NCI-H82 treated with DMSO at 0.1 percent for 48 hours (cell line): Measurements from ENCODE around the gene PRPF40A.
A peak's percentile ranks its signal among the peaks of the same experiment; 100 is the strongest.
"Not testable (repeated sequence)": the region's sequence is repeated elsewhere in the genome, so short reads cannot be mapped to it uniquely, and the experiment has no call there.

Experiments used
- DNase-seq: peaks from one replicate; lab custom pipeline; 2025; ENCODE audit not compliant: unreplicated experiment; lab: John Stamatoyannopoulos, UW

The PRPF40A gene

DNA sequence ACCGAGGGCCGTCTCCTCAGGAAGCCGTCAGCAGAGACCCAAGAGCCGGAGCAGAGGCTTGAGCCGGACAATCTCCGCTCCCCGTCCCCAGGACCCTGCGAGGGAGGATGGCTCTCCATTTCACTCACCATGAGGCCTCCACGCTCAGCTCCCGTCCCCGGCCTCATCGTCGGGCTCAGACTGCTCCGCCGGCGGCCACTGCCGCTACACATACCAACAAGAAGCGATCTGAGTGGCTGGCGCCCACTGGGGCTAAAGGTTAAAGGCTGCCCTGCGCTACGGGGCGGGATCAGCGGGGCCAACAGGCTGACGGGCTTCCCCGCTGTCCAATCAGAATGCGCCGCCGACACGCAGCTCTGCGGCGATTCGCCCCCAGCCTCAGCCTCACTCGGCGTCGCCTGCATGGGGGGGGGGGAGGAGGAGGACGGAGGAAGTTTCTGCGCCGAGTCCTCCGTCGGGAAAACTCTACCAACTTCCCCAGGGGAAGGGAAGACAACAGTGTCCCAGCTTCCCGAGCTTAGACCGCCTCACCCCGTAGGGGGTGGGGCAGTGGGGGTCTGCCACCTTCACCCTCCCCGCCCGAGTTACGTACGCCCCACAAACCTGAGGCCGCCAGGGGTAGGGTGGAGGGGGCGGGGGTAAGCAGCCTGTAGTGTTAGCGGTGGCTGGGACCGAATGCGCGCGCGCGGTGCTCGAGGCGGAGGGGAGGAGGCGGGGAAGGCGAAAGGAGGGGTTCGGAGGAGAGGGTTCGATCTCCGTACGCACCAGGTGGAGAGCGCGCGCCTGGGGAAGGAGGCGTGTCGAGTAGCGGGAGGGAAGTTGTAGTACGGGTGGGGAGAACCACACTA is at the start of gene PRPF40A:
Gene PRPF40A (minus strand): TSS at position 234 of the 848 bp plus-strand sequence. CDS start 22 bp downstream, at position 212.
- peak; percentile 95 for DNase-seq

DNA sequence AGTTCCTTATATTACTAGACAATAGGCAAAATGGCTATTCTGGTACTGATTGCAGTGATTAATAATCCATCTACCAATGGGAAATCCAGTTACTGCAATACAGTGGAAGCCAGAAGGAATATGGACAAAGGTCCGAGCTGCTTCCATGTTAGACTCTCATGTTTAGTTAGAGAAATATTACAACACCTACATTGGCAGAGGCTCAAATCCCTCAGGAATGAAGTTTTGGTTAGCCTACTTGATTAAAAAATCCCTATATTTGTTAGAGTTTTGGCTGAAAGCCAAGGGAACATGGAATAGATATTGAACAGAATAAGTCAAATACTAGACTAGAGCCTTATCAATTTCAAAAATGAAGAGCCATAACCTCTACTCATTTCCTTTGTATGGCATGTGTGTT is 49.7 kb upstream of the PRPF40A start:
- DNase-seq = no peak

DNA sequence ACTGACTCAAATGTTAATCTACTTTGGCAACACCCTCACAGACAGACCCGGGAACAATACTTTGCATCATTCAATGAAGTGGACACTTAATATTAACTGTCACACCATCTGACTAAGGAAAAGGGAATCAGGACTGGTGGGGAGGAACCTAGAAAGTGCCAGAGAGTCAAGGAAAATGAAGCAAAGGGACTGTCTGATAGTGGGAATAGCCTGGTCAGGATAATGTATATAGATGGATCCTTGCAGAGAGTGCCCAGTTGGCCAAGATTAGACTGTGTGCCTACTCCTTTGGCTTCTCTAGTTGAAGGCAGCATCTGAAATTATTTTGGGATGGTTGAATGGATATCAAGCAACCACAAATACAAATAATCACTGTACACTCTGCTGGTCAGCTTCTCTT is 46.4 kb upstream of the PRPF40A start:
- no peak for DNase-seq

DNA sequence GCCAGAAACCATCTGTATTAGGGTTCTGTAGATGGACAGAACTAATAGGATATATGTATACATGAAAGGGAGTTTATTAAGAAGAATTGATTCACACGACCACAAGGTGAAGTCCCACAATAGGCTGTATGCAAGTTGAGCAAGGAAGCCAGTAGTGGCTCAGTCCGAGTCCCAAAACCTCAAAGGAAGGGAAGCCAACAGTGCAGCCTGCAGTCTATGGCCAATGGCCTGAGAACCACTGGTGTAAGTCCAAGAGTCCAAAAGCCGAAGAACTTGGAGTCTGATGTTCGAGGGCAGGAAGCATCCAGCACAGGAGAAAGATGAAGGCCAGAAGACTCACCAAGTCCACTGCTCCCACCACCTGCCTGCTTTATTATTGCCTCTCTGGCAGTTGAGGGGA is 45.9 kb upstream of the PRPF40A start:
- not testable (repeated sequence) for DNase-seq

DNA sequence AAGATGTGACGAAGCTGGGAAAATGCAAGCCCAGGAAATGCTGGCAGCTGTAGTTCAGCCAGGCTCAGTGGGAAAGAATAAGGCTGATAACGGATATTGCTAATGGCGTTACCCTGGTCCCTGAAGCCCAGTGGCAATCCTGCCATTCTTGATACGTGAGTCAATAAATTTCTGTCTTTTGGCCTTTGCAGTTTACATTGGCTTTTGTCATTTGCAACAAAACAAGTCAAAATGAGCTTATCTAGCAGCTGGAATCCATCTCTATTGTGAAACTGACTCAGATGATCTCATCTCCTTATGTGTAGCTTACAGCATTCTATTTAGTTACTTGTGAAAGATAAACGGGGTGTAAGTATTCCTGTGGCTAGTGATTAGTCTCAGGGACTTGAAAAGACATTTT is 44.9 kb upstream of the PRPF40A start:
- no peak for DNase-seq

DNA sequence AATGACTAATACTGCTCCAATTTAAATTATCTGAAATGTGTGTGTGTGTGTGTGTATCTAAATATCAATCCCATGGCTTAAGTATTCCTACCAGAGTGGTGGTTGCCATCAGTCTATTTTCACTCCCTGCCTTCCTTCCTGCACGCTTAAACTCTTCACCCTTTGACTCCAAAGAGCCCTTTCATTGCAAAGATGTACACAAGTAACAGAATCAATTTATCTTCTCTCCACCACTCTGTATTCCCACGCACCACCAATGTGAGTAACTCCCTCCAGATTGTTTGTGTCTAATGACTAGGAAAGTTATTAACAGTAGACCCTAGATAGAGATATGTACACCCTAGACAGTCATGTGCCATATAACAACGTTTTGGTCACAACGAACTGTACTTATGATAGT is 44.0 kb upstream of the PRPF40A start:
- DNase-seq = no peak

DNA sequence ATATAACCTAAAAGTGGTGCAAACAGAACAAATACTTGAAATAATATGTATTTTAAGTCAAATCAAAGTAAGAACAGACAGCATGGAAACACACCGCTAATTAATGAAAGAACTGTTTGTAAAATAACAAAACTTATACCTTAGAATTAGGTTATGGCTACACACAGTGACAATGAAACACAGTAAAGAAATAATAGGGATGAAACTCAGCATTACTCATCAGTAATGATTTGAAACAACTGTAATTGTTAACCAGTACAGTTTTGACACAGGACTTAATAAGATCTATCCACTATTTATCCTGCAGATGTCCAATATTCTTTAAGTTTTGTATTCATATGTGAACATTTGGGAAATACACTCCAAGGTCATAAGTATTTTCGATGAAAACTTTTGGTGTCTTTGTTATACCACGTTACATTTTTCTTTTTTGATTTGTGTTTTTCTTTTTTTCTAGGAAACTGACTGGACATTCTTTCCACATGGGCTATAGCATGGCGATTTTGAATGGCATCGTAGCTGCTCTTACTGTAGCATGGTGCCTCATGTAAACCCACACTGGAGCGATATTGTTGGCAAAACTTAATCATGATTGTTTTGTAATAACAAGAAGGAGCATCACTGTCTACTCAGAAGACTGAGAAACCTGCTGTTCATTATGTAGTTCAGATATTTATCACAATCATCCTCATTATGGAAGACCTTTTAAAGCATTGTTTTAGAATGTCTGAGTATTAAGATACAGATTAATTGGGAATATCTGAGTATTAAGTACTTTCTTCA is 42.2 kb upstream of the PRPF40A start:
- DNase-seq = no peak

DNA sequence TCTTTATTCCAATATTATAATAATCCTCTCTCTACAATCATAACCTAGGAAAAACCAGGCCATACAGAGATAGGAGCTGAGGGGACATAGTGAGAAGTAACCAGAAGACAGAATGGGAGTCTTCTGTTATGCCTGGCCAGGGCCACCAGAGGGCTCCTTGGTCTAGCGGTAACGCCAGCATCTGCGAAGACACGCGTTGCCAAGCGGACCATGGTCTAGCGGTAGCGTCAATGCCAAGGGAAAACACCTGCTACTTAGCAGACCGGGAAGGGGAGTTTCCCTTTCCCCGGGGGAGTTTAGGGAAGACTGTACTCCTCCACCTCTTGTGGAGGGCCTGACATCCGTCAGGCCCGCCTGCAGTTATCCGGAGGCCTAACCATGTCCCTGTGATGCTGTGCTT is 37.8 kb upstream of the PRPF40A start:
- no peak for DNase-seq

DNA sequence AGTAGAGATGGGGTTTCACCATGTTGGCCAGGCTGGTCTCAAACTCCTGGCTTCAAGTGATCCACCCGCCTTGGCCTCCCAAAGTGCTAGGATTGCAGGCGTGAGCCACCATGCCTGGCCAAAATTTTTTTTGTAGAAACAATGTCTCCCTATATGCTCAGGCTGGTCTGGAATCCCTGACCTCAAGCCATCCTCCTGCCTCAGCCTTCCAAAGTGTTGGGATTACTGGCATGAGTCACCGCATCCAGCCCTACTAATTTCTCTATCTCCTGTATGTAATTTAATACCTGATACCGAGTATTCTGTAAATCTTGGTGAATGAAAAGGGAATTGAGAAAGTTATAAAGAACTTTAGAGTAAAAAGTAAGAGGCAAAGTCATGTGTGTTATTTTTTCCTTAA is 30.5 kb upstream of the PRPF40A start:
- not testable (repeated sequence) for DNase-seq

DNA sequence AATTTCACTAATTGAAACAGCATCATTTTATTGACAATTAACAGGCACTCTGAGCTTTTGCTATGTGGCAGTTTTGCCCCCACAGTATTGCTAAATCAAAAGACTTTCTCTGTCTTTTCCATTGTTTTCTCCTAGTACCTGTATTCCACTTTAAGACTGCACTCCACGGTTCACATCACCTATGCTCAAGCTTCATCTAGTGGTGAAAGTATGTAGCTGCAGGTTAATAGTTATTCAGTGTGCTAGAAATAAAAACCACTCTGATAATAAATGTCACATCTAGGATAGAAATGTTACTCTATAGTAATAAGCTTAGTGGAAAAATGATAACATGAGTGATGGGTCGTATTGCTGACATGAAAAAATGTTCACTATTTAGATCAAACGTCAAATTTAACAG is 25.7 kb upstream of the PRPF40A start:
- DNase-seq = peak; percentile 11

DNA sequence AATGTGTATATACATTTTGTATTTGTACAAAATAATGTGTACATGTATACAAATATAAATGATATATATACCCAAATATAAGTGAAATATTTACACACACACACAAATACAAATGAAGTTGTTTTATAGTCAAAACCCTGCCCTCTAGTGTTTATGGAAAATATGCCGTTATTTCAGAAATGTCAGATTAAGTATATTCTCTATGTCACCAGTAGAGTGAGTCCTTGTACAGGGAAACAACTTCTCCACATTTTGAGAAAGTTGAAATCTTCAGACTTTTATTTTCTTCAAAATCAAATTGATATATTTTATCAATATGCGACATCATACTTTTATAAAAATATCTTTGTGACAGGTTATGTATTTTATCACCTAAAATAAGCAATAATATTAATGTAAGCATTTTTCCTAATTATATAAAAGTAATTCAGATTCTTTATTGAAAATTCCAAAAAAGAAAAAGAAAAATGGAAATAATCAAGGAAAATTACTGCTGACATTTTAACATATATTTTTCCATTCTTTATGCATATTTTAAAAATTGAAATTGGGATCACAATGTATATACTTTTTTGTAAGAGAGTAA is 23.6 kb upstream of the PRPF40A start:
- DNase-seq = no peak

DNA sequence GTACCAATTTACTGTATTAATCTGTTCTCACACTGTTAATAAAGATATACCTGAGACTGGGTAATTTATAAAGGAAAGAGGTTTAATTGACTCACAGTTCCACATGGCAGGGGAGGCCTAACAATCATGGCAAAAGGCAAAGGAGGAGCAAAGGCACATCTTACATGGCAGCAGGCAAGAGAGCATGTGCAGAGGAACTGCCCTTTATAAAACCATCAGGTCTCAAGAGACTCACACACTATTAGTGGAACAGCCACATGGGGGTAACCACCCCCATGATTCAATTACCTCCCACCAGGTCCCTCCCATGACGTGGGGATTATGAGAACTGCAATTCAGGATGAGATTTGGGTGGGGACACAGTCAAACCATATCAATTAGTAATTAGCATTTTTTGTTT is 22.4 kb upstream of the PRPF40A start:
- not testable (repeated sequence) for DNase-seq

DNA sequence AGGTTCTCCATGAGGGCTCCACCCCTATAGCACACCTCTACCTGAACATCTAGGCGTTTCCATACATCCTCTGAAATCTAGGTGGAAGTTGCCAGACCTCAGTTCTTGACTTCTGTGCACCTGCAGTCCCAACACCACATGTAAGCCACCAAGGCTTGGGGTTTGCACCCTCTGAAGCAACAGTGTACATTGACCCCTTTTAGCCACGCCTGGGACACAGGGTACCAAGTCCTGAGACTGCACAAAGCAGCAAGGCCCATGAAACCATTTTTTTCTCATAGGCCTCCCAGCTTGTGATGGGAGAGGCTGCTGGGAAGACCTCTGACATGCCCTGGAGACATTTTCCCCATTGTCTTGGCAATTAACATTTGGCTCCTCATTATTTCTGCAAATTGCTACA is 21.2 kb upstream of the PRPF40A start:
- no peak for DNase-seq

DNA sequence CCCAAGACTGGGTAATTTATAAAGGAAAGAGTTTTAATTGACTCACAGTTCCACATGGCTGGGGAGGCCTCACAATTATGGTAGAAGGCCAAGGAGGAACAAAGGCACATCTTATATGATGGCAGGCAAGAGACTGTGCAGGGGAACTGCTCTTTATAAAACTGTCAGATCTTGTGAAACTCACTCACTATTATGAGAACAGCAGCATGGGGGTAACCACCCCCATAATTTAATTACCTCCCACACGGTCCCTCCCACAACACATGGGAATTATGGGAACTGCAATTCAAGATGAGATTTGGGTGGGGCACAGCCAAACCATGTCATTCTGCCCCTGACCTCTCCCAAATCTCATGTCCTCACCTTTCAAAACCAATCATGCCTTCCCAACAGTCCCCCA is 20.2 kb upstream of the PRPF40A start:
- DNase-seq = not testable (repeated sequence)

DNA sequence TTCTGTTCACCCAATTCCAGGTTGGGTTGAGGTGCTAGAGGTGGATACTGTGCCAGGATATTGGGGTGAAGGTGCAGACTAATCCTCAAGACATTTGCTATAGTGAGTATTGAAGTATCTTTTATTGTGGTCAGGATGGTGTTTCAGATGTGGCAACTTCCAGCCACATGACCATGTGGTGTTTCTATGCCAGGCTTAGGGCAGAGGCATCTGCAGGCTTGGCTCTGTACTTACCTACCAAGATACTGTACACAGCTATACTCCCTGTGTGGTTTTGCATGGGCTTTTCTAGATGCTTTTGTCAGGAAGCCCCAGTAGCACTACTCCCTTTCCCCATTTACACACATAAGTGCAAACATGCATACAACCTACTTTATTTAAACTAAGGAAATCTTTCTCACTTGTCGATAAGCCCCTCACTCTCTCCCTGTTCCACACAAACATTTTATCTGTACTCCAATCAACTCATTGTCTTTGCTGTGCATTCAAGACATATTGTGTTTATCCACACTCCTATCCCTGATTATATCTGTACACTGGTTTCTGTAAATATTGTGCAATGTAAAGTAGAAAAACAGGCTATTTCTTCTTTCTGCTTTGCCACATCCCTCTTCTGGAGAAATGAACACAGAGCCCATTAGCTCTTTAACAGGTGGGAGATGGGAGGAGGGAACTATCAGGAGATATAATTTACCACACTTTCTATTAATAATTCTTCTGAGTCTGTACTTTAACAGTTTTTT is 13.5 kb upstream of the PRPF40A start:
- no peak for DNase-seq

DNA sequence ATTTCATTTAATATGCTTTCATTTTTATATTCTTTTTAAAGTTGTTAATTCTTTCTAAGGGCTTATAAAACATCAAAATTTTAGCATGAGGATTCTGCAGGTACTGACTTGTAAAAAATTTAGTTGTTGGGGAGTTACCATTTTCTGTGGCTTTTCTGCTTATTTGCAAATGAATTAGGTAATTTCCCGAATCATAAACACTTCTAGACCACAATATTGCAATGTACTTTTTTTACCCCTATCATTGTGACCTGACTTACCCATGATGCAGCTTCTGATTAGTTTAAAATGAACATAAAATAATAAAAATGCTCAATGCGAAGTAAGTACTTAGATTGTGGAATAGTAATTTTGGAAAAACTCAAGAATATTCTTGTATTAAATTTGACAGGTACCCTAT is 12.6 kb upstream of the PRPF40A start:
- DNase-seq = no peak

DNA sequence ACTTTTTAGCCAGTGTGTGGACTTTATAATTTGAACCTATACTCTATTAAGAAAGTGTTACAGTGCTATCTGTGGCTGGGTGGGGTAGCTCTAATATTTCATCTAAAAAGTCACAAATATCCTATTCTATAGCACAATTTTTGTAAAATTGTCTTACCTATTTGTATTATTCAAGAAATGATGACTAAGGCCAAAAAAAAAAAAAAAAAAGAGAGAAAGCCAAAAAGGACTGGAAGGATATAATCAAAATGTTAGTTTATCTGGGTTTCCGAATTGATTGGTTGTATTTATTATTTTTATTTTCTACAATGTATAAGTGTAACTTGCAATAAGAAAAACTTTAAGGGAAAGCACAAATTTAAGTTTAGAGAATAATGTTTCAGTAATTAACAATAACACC is 6.7 kb upstream of the PRPF40A start:
- no peak for DNase-seq

DNA sequence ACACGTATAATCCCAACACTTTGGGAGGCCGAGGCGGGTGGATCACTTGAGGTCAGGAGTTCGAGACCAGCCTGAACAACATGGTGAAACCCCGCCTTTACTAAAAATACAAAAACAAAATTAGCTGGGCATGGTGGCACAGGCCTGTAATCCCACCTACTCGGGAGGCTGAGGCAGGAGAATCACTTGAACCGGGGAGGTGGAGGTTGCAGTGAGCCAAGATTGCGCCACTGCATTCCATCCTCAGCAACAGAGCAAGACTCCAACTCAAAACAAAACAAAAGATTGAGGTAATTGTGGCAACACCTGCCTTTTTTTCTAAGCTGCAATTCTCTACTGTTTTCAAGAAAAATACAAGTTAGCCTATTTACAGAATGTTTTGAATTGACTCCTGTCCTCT is 5.4 kb upstream of the PRPF40A start:
- not testable (repeated sequence) for DNase-seq

DNA sequence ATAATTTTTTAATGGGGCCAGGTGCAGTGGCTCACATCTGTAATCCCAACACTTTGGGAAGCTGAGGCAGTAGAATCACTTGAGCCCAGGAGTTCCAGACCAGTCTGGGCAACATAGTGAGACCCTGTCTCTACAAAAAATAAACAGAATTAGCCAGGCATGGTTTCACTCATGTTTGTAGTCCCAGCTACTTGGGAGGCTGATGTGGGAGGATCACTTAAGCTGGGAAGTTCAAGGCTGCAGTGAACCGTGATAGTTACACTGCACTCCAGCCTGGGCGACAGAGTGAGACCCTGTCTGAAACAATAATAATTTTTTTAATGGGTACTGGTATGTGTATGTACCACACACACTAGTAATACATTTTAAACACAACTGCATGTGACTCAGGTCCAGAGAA is 3.5 kb upstream of the PRPF40A start:
- no peak for DNase-seq

DNA sequence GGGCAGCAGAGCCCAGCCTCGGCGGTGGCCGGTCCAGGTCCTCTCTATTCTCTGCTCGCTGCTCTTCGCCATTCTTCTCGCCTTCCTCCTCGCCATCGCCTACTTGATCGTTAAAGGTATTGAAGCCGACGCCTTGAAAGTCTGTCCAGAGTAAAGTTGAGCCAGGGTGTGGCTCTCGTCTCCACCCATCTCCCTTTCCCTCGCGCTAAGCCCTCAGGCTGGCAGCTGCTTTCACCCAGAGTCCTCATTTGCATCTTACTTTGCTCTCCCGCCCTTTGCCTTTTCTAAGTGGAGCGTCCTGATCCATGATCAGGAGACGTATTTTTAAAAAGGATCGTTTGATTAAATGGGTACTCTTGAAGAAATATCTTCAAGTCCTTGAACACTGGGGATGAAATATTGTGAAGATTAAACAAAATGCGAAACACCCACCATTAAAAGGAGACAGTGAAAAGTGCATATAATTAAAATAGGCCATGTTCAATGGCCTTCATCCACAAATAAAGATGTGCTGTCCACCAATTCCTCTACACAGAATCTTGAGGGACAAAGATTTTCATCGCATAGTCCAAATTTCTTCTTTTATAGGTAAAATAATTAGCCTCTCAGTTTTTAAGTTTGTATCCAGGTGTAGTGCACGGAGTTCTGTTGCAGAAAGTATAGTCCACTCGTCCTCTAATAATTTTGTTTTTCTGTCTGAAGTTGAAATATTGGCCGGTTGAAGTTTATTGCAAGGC is 1.8 kb upstream of the PRPF40A start:
- peak; percentile 69 for DNase-seq
